Measurements from ENCODE around the gene ABI3.

Gene ABI3

GRCh38 chr17:49214676-49215360, 4.3 kb downstream of the ABI3 start:
- Histone ChIP-seq H3K27ac (replicated peaks) (no peak overlapping the region), H3K27me3 (ENCODE audit: insufficient read depth, poor library complexity, severe bottlenecking) (no peaks in the 10 kb centered on the region), H3K4me3 (replicated peaks; ENCODE audit: insufficient read depth, low read length) (no peak overlapping the region)
- TF ChIP-seq POLR2AphosphoS5 (IDR thresholded peaks at IDR 0.05; ENCODE audit: low read depth) (no peak), GABPA (IDR thresholded peaks at IDR 0.05; ENCODE audit: low read depth) (no peak), SPI1 (IDR thresholded peaks at IDR 0.05; ENCODE audit: borderline replicate concordance, low read depth) (no peak), CTCF (IDR thresholded peaks at IDR 0.05; ENCODE audit: insufficient read depth, low read length) (no peak), REST (IDR thresholded peaks at IDR 0.05; ENCODE audit: insufficient replicate concordance, low read depth) (no peak)
- no peak for DNase-seq (ENCODE audit: low read depth in 1 of 2, low spot score in 1 of 2)

- H3K27me3 ChIP-seq (ENCODE audit: insufficient read depth, poor library complexity, severe bottlenecking), result no peaks in the 10 kb centered on the region
- no peak for TF ChIP-seq GABPA (IDR thresholded peaks at IDR 0.05; ENCODE audit: low read depth)
- no peak for TF ChIP-seq REST (IDR thresholded peaks at IDR 0.05; ENCODE audit: insufficient replicate concordance, low read depth)
- TF ChIP-seq SPI1 (IDR thresholded peaks at IDR 0.05; ENCODE audit: borderline replicate concordance, low read depth), result no peak
- no peak for TF ChIP-seq POLR2AphosphoS5 (IDR thresholded peaks at IDR 0.05; ENCODE audit: low read depth)
- no peak for TF ChIP-seq CTCF (IDR thresholded peaks at IDR 0.05; ENCODE audit: insufficient read depth, low read length)
- H3K4me3 ChIP-seq (replicated peaks; ENCODE audit: insufficient read depth, low read length), result no peak overlapping the region
- no peak for DNase-seq (ENCODE audit: low read depth in 1 of 2, low spot score in 1 of 2)
- H3K27ac ChIP-seq (replicated peaks), result peak overlapping the region; percentile 37
Measured at GRCh38 chr17:49216482-49216881, 6.0 kb downstream of the ABI3 start.

GRCh38 chr17:49216953-49217650, 6.6 kb downstream of the ABI3 start:
- peak; percentile 75 to 82 for DNase-seq (ENCODE audit: low read depth in 1 of 2, low spot score in 1 of 2)
- peak; percentile 45; the same call in 1 of the 2 replicates for TF ChIP-seq POLR2AphosphoS5 (IDR thresholded peaks at IDR 0.05; ENCODE audit: low read depth)
- TF ChIP-seq CTCF (IDR thresholded peaks at IDR 0.05; ENCODE audit: insufficient read depth, low read length), result no peak
- peak; percentile 43; the same call in 1 of the 2 replicates for TF ChIP-seq SPI1 (IDR thresholded peaks at IDR 0.05; ENCODE audit: borderline replicate concordance, low read depth)
- Histone ChIP-seq H3K27me3 (ENCODE audit: insufficient read depth, poor library complexity, severe bottlenecking) (no peaks in the 10 kb centered on the region), H3K4me3 (replicated peaks; ENCODE audit: insufficient read depth, low read length) (no peak overlapping the region), H3K27ac (replicated peaks) (peak overlapping the region; percentile 37)
